SK-N-MC (cell line): ENCODE results near the gene LSAMP.

Source experiments
- DNase-seq: peaks from one replicate; pipeline ENCODE4 v3.0.0-alpha.2; 2011; ENCODE audit warnings: low read depth, low spot score
- H3K27ac ChIP-seq: fragments of 200-600 bp; sonication (generic); 2 replicates; pipeline ENCODE4 v1.5.1; 2016; ENCODE audit warnings: mixed run types
- H3K36me3 ChIP-seq: fragments of 200-600 bp; sonication (generic); 2 replicates; pipeline ENCODE4 v1.6.1; 2017; ENCODE audit warnings: antibody characterized with exemption, low read length, mixed read lengths; ENCODE audit not compliant: insufficient read depth
- H3K4me3 ChIP-seq: fragments of 200-600 bp; sonication (generic); 2 replicates; pipeline ENCODE4 v1.5.1; 2016
- H3K9ac ChIP-seq: fragments of 200-600 bp; sonication (generic); 2 replicates; pipeline ENCODE4 v1.8.0; 2017; ENCODE audit warnings: mixed run types, mixed read lengths; ENCODE audit not compliant: insufficient read length
- H3K9me3 ChIP-seq: fragments of 200-600 bp; sonication (generic); 2 replicates; pipeline ENCODE4 v1.6.1; 2017; ENCODE audit warnings: low read depth, mild to moderate bottlenecking, antibody characterized with exemption, low read length, moderate library complexity, mixed read lengths
- EZH2 ChIP-seq: fragments of 200-600 bp; sonication (generic); IDR thresholded peaks from one replicate; pipeline ENCODE4 v1.6.1; 2017; ENCODE audit warnings: antibody characterized with exemption
- FOXP2 ChIP-seq: optimal IDR thresholded peaks from 2 replicates; pipeline ENCODE3; 2011; ENCODE audit warnings: mild to moderate bottlenecking, moderate library complexity; ENCODE audit not compliant: insufficient read depth; ENCODE audit errors: extremely low read length, control extremely low read depth
- POLR2AphosphoS5 ChIP-seq: IDR thresholded peaks from 2 replicates; pipeline ENCODE4 v1.6.1; 2012; ENCODE audit warnings: mild to moderate bottlenecking, low read depth, low read length, borderline replicate concordance

LSAMP gene

GRCh38 chr3:116118475-116119169 is 326.7 kb downstream of the LSAMP start:
- no peak for DNase-seq
- Histone ChIP-seq H3K4me3 (no peak overlapping the region), H3K27ac (peak overlapping the region; percentile 54; the same call in 1 of the 2 replicates), H3K9me3 (no peaks in the 10 kb centered on the region), H3K36me3 (no peaks in the 10 kb centered on the region), H3K9ac (no peak overlapping the region)
- TF ChIP-seq POLR2AphosphoS5 (no peak), EZH2 (no peak), FOXP2 (no peak)

GRCh38 chr3:116114586-116114985 is 330.7 kb downstream of the LSAMP start:
- Histone ChIP-seq H3K4me3 (peak overlapping the region; percentile 25; the same call in 1 of the 2 replicates), H3K9ac (no peak overlapping the region), H3K36me3 (no peaks in the 10 kb centered on the region), H3K27ac (peak overlapping the region; percentile 89), H3K9me3 (no peaks in the 10 kb centered on the region)
- TF ChIP-seq FOXP2 (no peak), EZH2 (no peak), POLR2AphosphoS5 (no peak)
- DNase-seq, result no peak

- no peak for DNase-seq
- peak overlapping the region; percentile 17 for H3K9ac ChIP-seq
- peak overlapping the region; percentile 87 for H3K27ac ChIP-seq
- H3K36me3 ChIP-seq, result no peaks in the 10 kb centered on the region
- no peak for TF ChIP-seq POLR2AphosphoS5
- TF ChIP-seq EZH2, result no peak
- TF ChIP-seq FOXP2, result no peak
- H3K4me3 ChIP-seq, result 0 out of 2 replicates have a peak overlapping the region, but pooled peaks have one; percentile 36
- H3K9me3 ChIP-seq, result no peaks in the 10 kb centered on the region
Observed at GRCh38 chr3:116112696-116113095, 332.6 kb downstream of the LSAMP start.

GRCh38 chr3:116111765-116112164 is 333.5 kb downstream of the LSAMP start:
- H3K9me3 ChIP-seq, result no peaks in the 10 kb centered on the region

GRCh38 chr3:116103868-116104530 is 341.3 kb downstream of the LSAMP start:
- Histone ChIP-seq H3K4me3 (peak overlapping the region; percentile 10; the same call in 1 of the 2 replicates), H3K36me3 (no peaks in the 10 kb centered on the region), H3K27ac (peak overlapping the region; percentile 22), H3K9me3 (no peaks in the 10 kb centered on the region), H3K9ac (no peak overlapping the region)
- TF ChIP-seq FOXP2, result no peak
- TF ChIP-seq EZH2, result no peak
- no peak for TF ChIP-seq POLR2AphosphoS5
- DNase-seq, result peak; percentile 60

More at GRCh38 chr3:116111765-116112164, 333.5 kb downstream of the LSAMP start:
- no peaks in the 10 kb centered on the region for H3K36me3 ChIP-seq
- TF ChIP-seq FOXP2 (no peak), POLR2AphosphoS5 (no peak), EZH2 (no peak)
- H3K9ac ChIP-seq, result no peak overlapping the region
- peak overlapping the region; percentile 31; the same call in 1 of the 2 replicates for H3K27ac ChIP-seq
- no peak for DNase-seq
- H3K4me3 ChIP-seq, result no peak overlapping the region

GRCh38 chr3:116102037-116102436 is 343.2 kb downstream of the LSAMP start:
- no peak for TF ChIP-seq POLR2AphosphoS5
- no peak for TF ChIP-seq FOXP2
- no peak for TF ChIP-seq EZH2
- Histone ChIP-seq H3K4me3 (no peak overlapping the region), H3K27ac (peak overlapping the region; percentile 43; the same call in 1 of the 2 replicates), H3K36me3 (no peaks in the 10 kb centered on the region), H3K9ac (no peak overlapping the region), H3K9me3 (no peaks in the 10 kb centered on the region)
- no peak for DNase-seq

- 0 out of 2 replicates have a peak overlapping the region, but pooled peaks have one; percentile 11 for H3K4me3 ChIP-seq
- DNase-seq, result peak; percentile 51
- H3K9me3 ChIP-seq, result no peaks in the 10 kb centered on the region
- peaks cover 3% of the 10 kb centered on the region; the same call in 1 of the 2 replicates for H3K36me3 ChIP-seq
- H3K9ac ChIP-seq, result peak overlapping the region; percentile 40
- peak overlapping the region; percentile 84 for H3K27ac ChIP-seq
- TF ChIP-seq FOXP2, result no peak
- TF ChIP-seq POLR2AphosphoS5, result no peak
- TF ChIP-seq EZH2, result no peak
Observed at GRCh38 chr3:116097226-116097625, 348.1 kb downstream of the LSAMP start.

- Histone ChIP-seq H3K27ac (peak overlapping the region; percentile 84), H3K9me3 (no peaks in the 10 kb centered on the region), H3K9ac (no peak overlapping the region), H3K4me3 (no peak overlapping the region), H3K36me3 (peaks cover 6% of the 10 kb centered on the region; the same call in 1 of the 2 replicates)
- no peak for DNase-seq
- TF ChIP-seq POLR2AphosphoS5 (no peak), FOXP2 (no peak), EZH2 (no peak)
Observed at GRCh38 chr3:116096631-116097030, 348.7 kb downstream of the LSAMP start.

GRCh38 chr3:116093374-116093773 is 351.9 kb downstream of the LSAMP start:
- Histone ChIP-seq H3K9me3 (no peaks in the 10 kb centered on the region), H3K36me3 (peaks cover 8% of the 10 kb centered on the region; the same call in 1 of the 2 replicates), H3K4me3 (no peak overlapping the region), H3K27ac (peak overlapping the region; percentile 6; the same call in 1 of the 2 replicates), H3K9ac (no peak overlapping the region)
- TF ChIP-seq FOXP2 (no peak), EZH2 (no peak), POLR2AphosphoS5 (no peak)
- no peak for DNase-seq
